VCaP (cell line): ENCODE results near the gene LOXL3.

ENCODE experiments used
- H3K27ac ChIP-seq: fragments of 450-650 bp; 2 replicates; pipeline ENCODE4 v1.5.1; 2017
- CTCF ChIP-seq: fragments of 450-650 bp; conservative IDR thresholded peaks from 2 replicates; pipeline ENCODE4 v1.5.1; 2017; ENCODE audit warnings: mild to moderate bottlenecking, moderate library complexity

LOXL3 gene

GRCh38 chr2:74522516-74522915 lies 31.2 kb downstream of the LOXL3 start:
- no peak for TF ChIP-seq CTCF
- no peak overlapping the region for H3K27ac ChIP-seq

- H3K27ac ChIP-seq: no peak overlapping the region
- no peak for TF ChIP-seq CTCF
Observed at GRCh38 chr2:74516650-74517049, 37.1 kb downstream of the LOXL3 start.

GRCh38 chr2:74515981-74516633 lies 37.6 kb downstream of the LOXL3 start:
- TF ChIP-seq CTCF: no peak
- no peak overlapping the region for H3K27ac ChIP-seq

- TF ChIP-seq CTCF: no peak
Observed at GRCh38 chr2:74515271-74515980, 38.3 kb downstream of the LOXL3 start.

GRCh38 chr2:74514368-74515270 lies 39.1 kb downstream of the LOXL3 start, which contains the start of gene TLX2:
TLX2 (plus strand) TSS chr2:74514450; CDS start chr2:74514807, 357 bp downstream.
- TF ChIP-seq CTCF: no peak
- no peak within 1 kb of the TSS for H3K27ac ChIP-seq

More at GRCh38 chr2:74515271-74515980, 38.3 kb downstream of the LOXL3 start:
- H3K27ac ChIP-seq: no peak overlapping the region

- TF ChIP-seq CTCF: no peak
- no peak overlapping the region for H3K27ac ChIP-seq
Observed at GRCh38 chr2:74513605-74514367, 40.0 kb downstream of the LOXL3 start.
